GM10266 (cell line): ENCODE data around the gene SH2B2.
A peak's percentile ranks its signal among the peaks of the same experiment; 100 is the strongest.
"Not testable (repeated sequence)": the region's sequence is repeated elsewhere in the genome, so short reads cannot be mapped to it uniquely, and the experiment has no call there.

Experiments
- DNase-seq: peaks from one replicate; pipeline ENCODE4 v3.0.0; 2012; ENCODE audit errors: extremely low spot score
- TF ChIP-seq, protein P1 (sequence below): IDR thresholded peaks from 2 replicates; pipeline ENCODE4 v1.5.1; 2012; ENCODE audit warnings: mild to moderate bottlenecking, low read depth; ENCODE audit not compliant: control insufficient read depth, insufficient read depth; ENCODE audit errors: missing control alignments

SH2B2 gene

DNA sequence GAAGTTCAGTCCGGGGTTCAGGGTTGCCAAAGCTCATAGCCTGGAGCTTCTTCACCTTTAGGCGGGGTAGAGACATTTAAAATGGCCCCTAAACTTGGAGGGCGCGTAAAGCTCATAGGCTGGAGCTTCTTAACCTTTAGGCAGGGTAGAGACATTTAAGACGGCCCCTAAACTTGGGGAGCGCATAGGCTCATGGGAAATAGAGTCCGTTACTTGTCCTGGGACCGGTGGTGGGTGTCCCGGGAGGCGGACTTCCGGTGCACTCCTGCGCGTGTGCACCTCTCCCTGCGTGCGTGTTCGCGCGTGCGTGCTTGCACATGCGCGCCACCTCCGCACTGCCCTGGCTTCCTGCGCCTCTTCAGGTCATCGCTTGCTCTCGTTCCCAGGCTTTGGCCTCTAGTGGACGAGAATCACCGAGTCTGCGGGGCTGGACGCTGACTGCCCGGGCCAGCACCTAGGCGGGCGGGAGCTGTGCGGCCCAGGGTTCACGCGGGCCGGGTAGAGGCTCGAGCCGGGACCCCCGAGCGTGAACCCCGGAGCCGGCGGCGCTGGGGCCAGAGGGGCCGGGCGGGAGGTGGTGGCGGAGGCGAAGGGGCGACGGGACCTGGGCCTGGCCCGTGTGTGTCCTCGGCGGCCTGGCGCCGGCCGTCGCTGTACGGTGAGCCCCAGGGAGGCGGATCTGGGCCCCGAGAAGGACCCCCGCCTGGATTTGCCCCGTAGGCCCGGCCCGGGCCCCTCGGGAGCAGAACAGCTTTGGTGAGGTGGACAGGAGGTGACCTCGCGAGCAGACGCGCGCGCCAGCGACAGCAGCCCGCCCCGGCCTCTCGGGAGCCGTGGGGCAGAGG, 77.1 kb downstream of the SH2B2 start:
- peak; percentile 82 for DNase-seq
- TF ChIP-seq, protein P1, sequence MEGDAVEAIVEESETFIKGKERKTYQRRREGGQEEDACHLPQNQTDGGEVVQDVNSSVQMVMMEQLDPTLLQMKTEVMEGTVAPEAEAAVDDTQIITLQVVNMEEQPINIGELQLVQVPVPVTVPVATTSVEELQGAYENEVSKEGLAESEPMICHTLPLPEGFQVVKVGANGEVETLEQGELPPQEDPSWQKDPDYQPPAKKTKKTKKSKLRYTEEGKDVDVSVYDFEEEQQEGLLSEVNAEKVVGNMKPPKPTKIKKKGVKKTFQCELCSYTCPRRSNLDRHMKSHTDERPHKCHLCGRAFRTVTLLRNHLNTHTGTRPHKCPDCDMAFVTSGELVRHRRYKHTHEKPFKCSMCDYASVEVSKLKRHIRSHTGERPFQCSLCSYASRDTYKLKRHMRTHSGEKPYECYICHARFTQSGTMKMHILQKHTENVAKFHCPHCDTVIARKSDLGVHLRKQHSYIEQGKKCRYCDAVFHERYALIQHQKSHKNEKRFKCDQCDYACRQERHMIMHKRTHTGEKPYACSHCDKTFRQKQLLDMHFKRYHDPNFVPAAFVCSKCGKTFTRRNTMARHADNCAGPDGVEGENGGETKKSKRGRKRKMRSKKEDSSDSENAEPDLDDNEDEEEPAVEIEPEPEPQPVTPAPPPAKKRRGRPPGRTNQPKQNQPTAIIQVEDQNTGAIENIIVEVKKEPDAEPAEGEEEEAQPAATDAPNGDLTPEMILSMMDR: peak; percentile 34

GRCh38 chr7:102364394-102364886, 77.8 kb downstream of the SH2B2 start:
- not testable (repeated sequence) for DNase-seq

- DNase-seq: not testable (repeated sequence)
Observed at GRCh38 chr7:102365390-102365789, 78.7 kb downstream of the SH2B2 start.

DNA sequence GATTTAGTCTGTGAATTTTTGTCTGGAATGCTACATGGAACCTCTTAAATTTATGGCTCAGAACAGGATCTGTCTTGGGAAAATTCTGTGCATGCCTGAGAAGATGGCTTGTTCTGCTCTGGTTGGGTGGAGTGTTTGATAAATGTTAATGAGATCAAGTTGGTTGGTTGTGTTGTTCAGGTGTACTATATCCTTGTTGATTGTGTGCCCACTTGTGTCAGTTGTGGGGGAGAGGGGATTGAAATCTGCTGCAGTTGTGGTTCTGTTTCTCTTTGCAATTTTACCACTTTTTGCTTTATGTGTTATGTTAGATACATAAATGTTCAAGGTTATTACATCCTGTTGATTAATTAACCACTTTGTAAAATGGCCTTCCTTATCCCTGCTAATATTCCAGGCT, 83.4 kb downstream of the SH2B2 start:
- not testable (repeated sequence) for DNase-seq
